Large intestine (tissue), 12 donors: ENCODE data around the gene SLC35B2. TPM values are rescaled to one million over a fixed set of nuclear protein-coding genes. Genes with fewer than 3 reads are reported as not detected.
A peak's percentile ranks its signal among the peaks of the same experiment; 100 is the strongest.

Source experiments
- DNase-seq, 2 donors: peaks; one replicate each; pipeline versions ENCODE4 v3.0.0 to v3.0.0-alpha.2; 2013
- H3K27ac ChIP-seq: one replicate; pipeline ENCODE4 v1.5.1; 2013; ENCODE audit warnings: low read length
- H3K27me3 ChIP-seq: 2 replicates; pipeline ENCODE4 v1.6.1; 2013; ENCODE audit warnings: low read length; ENCODE audit not compliant: control insufficient read depth, insufficient read depth
- H3K36me3 ChIP-seq: 2 replicates; pipeline ENCODE4 v1.6.1; 2013; ENCODE audit warnings: low read length; ENCODE audit not compliant: control insufficient read depth, insufficient read depth
- H3K4me1 ChIP-seq: one replicate; pipeline ENCODE4 v1.6.1; 2013; ENCODE audit warnings: low read length; ENCODE audit not compliant: control insufficient read depth, insufficient read depth
- H3K4me3 ChIP-seq: one replicate; pipeline ENCODE4 v1.5.1; 2013; ENCODE audit warnings: low read length
- H3K9me3 ChIP-seq: one replicate; pipeline ENCODE4 v1.6.1; 2013; ENCODE audit warnings: mild to moderate bottlenecking, low read depth, low read length, moderate library complexity; ENCODE audit not compliant: control insufficient read depth
- WGBS: methylation state at CpG from one replicate; pipeline ENCODE4 v1.1.5; 2013; ENCODE audit warnings: low lambda C conversion rate; ENCODE audit not compliant: insufficient coverage; 5-methylcytosine and 5-hydroxymethylcytosine counted together
- long read RNA-seq, 11 donors: transcript quantifications; one replicate each; lab custom pipeline, GENCODE V29; 2026
- polyA plus RNA-seq: library from polyadenylated mRNA; unstranded; fragments of 120-200 nt; gene quantifications from one replicate; pipeline ENCODE4 v1.2.1, GENCODE V29; 2013

Gene SLC35B2, protein sequence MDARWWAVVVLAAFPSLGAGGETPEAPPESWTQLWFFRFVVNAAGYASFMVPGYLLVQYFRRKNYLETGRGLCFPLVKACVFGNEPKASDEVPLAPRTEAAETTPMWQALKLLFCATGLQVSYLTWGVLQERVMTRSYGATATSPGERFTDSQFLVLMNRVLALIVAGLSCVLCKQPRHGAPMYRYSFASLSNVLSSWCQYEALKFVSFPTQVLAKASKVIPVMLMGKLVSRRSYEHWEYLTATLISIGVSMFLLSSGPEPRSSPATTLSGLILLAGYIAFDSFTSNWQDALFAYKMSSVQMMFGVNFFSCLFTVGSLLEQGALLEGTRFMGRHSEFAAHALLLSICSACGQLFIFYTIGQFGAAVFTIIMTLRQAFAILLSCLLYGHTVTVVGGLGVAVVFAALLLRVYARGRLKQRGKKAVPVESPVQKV
- polyA plus RNA-seq: 43.5 TPM
- long read RNA-seq, donor 1, transcript SLC35B2-202 (4 exons, 2,043 nt): major isoform, 7 of 7 reads
- long read RNA-seq, donor 1, partial matches to known transcripts: 0 of 7 reads
- long read RNA-seq, donor 1, other reads (novel, unspliced or antisense): 0 of 7 reads
- long read RNA-seq, donor 2, transcript SLC35B2-202 (4 exons, 2,043 nt): major isoform, 20 of 21 reads
- long read RNA-seq, donor 2, partial matches to known transcripts: 0 of 21 reads
- long read RNA-seq, donor 2, other reads (novel, unspliced or antisense): 0 of 21 reads
- long read RNA-seq, donor 3, transcript SLC35B2-202 (4 exons, 2,043 nt): major isoform, 35 of 37 reads
- long read RNA-seq, donor 3, partial matches to known transcripts: 0 of 37 reads
- long read RNA-seq, donor 3, other reads (novel, unspliced or antisense): 0 of 37 reads
- long read RNA-seq, donor 4, partial matches to known transcripts: 0 of 3 reads
- long read RNA-seq, donor 4, other reads (novel, unspliced or antisense): 0 of 3 reads
- long read RNA-seq, donor 5, transcript SLC35B2-202 (4 exons, 2,043 nt): major isoform, 8 of 10 reads
- long read RNA-seq, donor 5, partial matches to known transcripts: 0 of 10 reads
- long read RNA-seq, donor 5, other reads (novel, unspliced or antisense): 0 of 10 reads
- long read RNA-seq, donor 6, transcript SLC35B2-202 (4 exons, 2,043 nt): major isoform, 28 of 28 reads
- long read RNA-seq, donor 6, partial matches to known transcripts: 0 of 28 reads
- long read RNA-seq, donor 6, other reads (novel, unspliced or antisense): 0 of 28 reads
- long read RNA-seq, donor 7, transcript SLC35B2-202 (4 exons, 2,043 nt): major isoform, 6 of 7 reads
- long read RNA-seq, donor 7, partial matches to known transcripts: 0 of 7 reads
- long read RNA-seq, donor 7, other reads (novel, unspliced or antisense): 0 of 7 reads
- long read RNA-seq, donor 8, transcript SLC35B2-202 (4 exons, 2,043 nt): major isoform, 26 of 31 reads
- long read RNA-seq, donor 8, partial matches to known transcripts: 0 of 31 reads
- long read RNA-seq, donor 8, other reads (novel, unspliced or antisense): 5 of 31 reads
- long read RNA-seq, donor 9, transcript SLC35B2-202 (4 exons, 2,043 nt): major isoform, 21 of 22 reads
- long read RNA-seq, donor 9, partial matches to known transcripts: 0 of 22 reads
- long read RNA-seq, donor 9, other reads (novel, unspliced or antisense): 0 of 22 reads
- long read RNA-seq, donor 10, transcript SLC35B2-202 (4 exons, 2,043 nt): major isoform, 26 of 26 reads
- long read RNA-seq, donor 10, partial matches to known transcripts: 0 of 26 reads
- long read RNA-seq, donor 10, other reads (novel, unspliced or antisense): 0 of 26 reads
- long read RNA-seq, donor 11, transcript SLC35B2-202 (4 exons, 2,043 nt): major isoform, 10 of 11 reads
- long read RNA-seq, donor 11, partial matches to known transcripts: 0 of 11 reads
- long read RNA-seq, donor 11, other reads (novel, unspliced or antisense): 0 of 11 reads

DNA sequence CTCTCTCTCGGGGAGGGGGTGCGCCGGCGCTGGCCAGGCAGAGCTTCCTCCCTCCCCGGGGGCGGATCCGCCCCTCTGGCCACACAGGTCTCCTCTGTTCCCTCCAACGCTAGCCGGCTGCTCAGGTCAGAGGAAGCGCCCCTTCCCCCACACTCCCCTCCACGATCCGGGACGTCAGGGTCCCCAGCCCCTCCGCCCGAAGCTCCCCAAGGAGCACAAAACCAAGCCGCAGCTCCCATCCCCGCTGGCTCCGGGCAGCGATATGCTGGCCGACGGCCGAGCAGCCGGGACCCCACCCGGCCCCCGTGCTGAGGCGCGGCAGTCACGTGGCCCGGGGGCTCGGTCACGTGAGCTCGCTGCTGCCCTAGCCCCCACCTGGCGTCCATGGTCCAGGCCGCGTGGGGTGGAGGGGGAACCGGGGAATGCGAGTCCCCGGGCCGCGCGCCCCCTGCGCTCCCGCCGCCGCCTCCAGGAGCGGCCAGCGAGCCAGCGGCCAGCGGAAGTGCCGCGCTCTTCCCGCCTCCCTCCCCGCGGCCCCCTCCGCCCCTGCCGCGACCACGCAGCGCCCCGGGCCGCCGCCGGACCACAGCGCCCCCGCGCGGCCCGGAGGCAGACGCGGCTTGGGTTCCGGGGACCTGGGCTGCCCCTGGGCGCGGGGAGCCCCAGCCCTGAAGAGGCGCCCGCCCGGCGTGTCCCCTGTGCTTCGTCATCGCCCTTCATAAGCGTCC lies at the start of gene SLC35B2:
TSS of gene SLC35B2 (minus strand) at position 504 of the 728 bp plus-strand sequence. CDS start at position 386, 118 bp downstream.
- H3K36me3 ChIP-seq: peaks cover 61% of the 10 kb centered on the region
- H3K4me3 ChIP-seq: peak within 1 kb of the TSS; percentile 94
- H3K9me3 ChIP-seq: peaks cover 3% of the 10 kb centered on the region
- no CpG with 5 or more reads among the region's 80 CpGs for WGBS
- H3K27ac ChIP-seq: peak within 1 kb of the TSS; percentile 64
- peak; percentile 52 to 80 for DNase-seq
- no peaks in the 10 kb centered on the region for H3K27me3 ChIP-seq
- H3K4me1 ChIP-seq: peaks cover 13% of the 10 kb centered on the region

DNA sequence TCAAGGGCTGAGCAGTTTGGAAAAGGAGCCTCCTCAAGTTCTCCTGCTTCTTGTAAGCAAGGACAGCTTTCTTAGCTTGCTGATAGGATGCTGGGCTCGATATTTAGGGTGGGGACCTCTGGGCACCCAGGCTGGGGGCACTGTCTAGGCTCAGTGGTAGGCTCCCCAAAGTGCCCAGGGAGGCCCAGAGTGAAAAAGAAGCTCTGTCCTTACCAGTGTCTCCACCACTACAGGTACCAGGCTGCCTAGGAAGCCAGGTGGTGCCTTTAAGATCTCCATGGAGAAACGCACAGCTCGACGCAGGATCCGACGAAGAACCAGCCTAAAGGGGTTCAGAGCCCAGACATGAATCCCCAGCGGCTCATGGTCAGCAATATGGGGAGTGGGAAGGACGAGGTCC lies 49.4 kb upstream of the SLC35B2 start:
- no peak overlapping the region for H3K27ac ChIP-seq
- no CpG with 5 or more reads among the region's 8 CpGs for WGBS
- H3K36me3 ChIP-seq: peaks cover 92% of the 10 kb centered on the region
- H3K27me3 ChIP-seq: no peaks in the 10 kb centered on the region
- DNase-seq: no peak
- H3K4me1 ChIP-seq: peaks cover 21% of the 10 kb centered on the region
- H3K9me3 ChIP-seq: no peaks in the 10 kb centered on the region
- H3K4me3 ChIP-seq: no peak overlapping the region

DNA sequence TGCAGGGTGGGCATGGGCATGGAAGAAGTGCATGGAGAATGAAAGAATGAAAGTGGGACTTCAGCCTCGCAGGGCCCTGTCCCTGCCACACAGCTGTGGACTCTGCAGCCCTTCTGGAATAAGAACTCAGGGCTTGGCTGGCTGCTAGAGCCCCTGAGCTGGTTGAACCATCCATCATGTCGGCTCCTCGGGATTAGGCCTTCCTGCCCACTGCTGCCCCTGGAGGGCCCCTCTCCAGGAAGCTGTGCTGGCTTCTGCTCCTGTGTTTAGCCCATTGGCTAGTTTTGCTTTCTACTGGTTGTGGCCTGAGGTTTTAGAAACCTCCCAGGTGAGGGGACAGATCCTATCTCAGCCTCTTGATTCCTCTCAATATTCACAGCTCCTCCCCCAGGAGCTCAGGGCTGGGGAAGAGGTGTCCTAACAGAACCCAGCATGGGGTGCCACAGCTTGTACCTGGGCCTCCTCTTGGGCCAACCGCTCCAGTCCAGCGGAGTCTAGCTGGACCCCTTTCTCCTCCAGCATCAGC lies 47.9 kb upstream of the SLC35B2 start:
- H3K4me1 ChIP-seq: peaks cover 12% of the 10 kb centered on the region

DNA sequence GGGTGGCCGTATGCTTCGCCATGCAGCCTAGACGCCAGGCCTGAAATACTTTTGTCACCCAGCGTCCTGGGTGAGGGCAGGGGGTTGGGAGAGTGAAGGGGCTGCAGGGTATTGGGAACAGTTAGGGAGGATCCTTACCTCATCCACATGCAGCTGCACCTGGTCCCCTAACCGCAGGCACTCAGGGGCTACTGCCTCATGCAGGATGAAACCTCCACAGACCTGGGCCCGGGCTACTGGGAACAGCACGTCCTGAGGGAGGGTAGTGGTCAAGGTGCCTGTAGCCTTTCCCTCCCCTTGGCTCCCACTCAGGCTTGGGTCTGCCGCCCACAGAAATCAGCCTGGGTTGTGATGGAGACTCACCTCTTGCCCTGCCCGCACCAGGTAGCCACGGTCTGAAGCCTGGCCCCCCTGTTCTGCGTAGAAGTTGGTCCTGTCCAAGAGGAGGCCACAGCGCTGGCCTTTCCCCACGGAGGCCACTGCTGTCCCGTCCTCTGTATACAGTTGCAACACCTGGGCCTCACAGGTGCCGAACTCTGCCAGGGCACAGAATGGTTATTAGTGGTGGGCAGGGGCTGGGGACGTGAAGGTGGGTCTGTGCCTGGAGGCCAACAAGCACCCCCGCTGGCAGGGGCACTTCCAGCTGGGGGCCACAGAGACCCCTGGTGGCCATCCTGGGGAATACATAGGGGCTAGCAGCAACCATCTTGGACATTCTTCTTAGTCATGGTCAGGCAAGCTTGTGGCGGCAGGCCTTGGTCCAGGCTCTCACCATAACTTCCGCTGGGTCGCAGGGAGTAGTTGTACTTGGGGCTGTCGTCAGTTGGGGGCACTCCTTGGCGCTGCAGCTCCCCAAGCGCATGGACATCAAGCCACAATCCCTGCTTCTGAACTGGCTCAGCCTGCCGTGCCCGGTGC lies 47.2 kb upstream of the SLC35B2 start:
- H3K36me3 ChIP-seq: peaks cover 96% of the 10 kb centered on the region
- no CpG with 5 or more reads among the region's 25 CpGs for WGBS
- no peak for DNase-seq

More for the DNA sequence above, 47.9 kb upstream of the SLC35B2 start:
- WGBS: no CpG with 5 or more reads among the region's 5 CpGs
- no peak overlapping the region for H3K4me3 ChIP-seq
- H3K36me3 ChIP-seq: peaks cover 97% of the 10 kb centered on the region
- no peaks in the 10 kb centered on the region for H3K9me3 ChIP-seq
- H3K27me3 ChIP-seq: no peaks in the 10 kb centered on the region
- DNase-seq: no peak
- H3K27ac ChIP-seq: no peak overlapping the region

DNA sequence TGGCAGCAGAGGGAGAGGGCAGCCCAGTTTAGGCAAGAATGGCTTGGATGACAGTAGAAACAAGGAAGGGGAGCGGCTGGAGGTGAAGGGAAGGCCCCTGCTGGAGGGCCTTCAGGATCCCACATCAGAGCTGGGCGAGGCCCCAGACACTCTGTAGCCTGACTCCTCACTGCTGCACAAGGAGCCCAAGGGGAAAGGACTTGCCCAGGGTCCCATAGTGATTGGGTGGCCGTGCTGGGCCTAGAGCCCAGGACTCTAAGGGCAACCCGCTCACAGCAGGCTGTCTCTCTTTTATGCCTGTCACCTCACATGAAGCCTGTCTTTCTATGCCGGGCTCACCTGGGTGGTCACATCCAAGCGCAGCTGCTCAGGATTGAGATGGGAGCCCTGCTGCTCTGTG lies 46.5 kb upstream of the SLC35B2 start:
- Histone ChIP-seq H3K27ac (no peak overlapping the region), H3K27me3 (no peaks in the 10 kb centered on the region), H3K4me3 (no peak overlapping the region), H3K9me3 (no peaks in the 10 kb centered on the region), H3K4me1 (peaks cover under 1% of the 10 kb centered on the region), H3K36me3 (peaks cover 90% of the 10 kb centered on the region)
- no CpG with 5 or more reads among the region's 6 CpGs for WGBS
- no peak for DNase-seq

More for the DNA sequence above, 47.2 kb upstream of the SLC35B2 start:
- Histone ChIP-seq H3K9me3 (no peaks in the 10 kb centered on the region), H3K4me3 (no peak overlapping the region), H3K27me3 (no peaks in the 10 kb centered on the region), H3K4me1 (peaks cover 7% of the 10 kb centered on the region), H3K27ac (no peak overlapping the region)

DNA sequence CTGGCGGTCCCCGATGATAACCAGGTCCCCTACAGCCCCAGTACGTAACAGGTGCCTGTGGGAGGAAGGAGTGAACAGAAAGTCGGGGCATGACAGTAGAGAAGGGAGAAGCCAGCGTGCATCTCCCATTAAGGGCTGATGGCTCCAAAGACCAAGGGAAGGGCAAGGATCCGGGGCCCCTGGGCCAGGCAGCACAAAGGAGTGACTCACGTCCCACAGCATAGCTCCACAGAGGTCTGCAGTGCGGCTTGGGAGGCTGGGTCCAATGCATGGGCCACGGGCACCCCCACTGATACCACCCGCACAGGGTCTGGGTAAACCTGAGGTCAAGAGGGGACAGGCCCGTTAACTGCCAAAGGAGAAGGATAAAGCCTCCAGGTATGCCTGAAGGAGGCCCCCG lies 45.5 kb upstream of the SLC35B2 start:
- Histone ChIP-seq H3K4me3 (no peak overlapping the region), H3K27me3 (peaks cover 3% of the 10 kb centered on the region), H3K36me3 (peaks cover 81% of the 10 kb centered on the region), H3K9me3 (no peaks in the 10 kb centered on the region), H3K4me1 (peaks cover 8% of the 10 kb centered on the region), H3K27ac (no peak overlapping the region)
- DNase-seq: no peak
- WGBS: no CpG with 5 or more reads among the region's 12 CpGs

DNA sequence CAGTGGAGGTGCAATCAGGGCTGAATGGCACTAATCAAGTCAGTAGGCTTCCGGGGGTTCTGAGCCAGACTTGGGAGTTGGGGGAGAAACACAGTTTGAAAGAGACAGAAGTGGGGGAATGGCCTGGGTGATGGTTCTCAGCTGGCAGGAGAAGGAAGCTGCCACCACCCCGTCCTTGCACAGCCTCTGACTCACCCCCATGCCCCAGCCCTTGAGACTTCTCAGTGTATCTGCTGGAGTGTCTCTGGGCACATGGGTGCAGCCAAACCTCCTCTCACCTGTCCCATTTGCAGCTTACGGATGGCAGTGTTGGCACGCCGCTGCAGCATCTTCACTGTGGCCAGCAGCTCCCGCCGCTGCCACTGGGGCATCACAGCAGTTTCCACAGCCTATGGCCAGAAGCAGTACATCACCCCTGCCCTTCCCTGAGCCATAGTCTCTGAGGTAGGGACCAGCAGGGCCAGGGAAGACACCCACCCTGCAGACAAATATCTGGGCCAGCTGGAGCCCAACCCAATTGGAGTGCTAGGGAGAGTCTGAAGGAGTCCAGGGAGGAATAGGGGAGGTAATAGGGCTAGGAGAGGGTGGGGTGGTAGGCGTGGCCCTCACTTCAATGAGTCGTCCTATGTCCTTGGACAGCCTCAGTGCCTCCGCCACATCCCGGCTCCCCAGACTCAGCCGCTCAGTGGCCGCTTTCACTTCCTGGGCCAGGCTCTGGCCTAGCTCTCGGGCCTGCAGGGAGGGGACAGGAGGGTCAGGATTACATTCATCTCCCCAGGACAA lies 44.6 kb upstream of the SLC35B2 start:
- Histone ChIP-seq H3K27me3 (peaks cover 10% of the 10 kb centered on the region), H3K4me3 (no peak overlapping the region), H3K27ac (no peak overlapping the region), H3K4me1 (peaks cover 14% of the 10 kb centered on the region), H3K36me3 (peaks cover 72% of the 10 kb centered on the region), H3K9me3 (no peaks in the 10 kb centered on the region)
- DNase-seq: no peak
- WGBS: 80% methylated on average over 4 of the region's 14 CpGs
